HG03439 (cell line): Measurements from ENCODE around the gene PTPN5.

ENCODE experiments used
- ATAC-seq: cut with Tn5 transposase; IDR thresholded peaks from one replicate; pipeline ENCODE4 v1.9.1; 2021; ENCODE audit warnings: mild to moderate bottlenecking, moderate library complexity; ENCODE audit not compliant: unreplicated experiment

Gene PTPN5

GRCh38 chr11:18773681-18774080, 17.9 kb downstream of the PTPN5 start:
- ATAC-seq = no peak

DNA sequence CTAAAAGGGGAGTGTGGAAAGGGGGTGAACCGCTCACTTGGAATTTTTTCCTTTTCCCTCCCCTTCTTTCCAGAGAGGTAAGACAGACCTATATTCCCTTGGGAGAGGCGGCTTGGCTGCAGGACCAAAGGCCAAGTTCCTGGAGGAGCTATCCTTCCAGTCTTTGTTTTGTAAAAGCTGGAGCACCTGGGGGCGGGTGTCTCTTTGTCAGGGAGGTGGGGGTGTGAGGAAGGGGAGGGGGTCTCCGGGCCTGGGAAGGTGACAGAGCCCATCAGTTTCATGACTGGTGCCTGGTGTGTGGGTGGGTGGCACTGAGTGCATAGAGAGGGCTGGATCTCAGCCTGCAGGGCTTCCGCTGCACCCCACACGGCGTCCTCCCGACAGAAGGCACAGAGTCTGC, 18.5 kb downstream of the PTPN5 start:
- no peak for ATAC-seq

DNA sequence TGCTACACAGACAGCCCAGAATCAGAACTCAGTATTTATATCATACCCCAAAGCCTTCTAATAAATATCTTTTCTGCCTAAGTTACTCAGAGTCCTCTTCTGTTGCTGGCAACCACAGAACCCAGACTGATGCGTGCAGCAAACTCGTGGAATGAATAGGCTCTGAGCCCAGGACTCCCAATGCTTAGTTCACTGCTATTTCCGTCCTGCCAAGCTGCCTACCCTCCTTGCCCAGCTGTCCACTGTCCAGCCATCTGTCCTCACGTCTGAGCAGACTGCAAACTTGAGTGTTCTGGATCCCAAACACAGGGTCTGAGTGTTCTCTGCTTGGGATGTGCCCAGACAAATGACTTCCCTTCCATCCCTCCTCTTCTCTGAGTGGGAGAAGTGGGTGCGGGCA, 19.4 kb downstream of the PTPN5 start:
- ATAC-seq = no peak

DNA sequence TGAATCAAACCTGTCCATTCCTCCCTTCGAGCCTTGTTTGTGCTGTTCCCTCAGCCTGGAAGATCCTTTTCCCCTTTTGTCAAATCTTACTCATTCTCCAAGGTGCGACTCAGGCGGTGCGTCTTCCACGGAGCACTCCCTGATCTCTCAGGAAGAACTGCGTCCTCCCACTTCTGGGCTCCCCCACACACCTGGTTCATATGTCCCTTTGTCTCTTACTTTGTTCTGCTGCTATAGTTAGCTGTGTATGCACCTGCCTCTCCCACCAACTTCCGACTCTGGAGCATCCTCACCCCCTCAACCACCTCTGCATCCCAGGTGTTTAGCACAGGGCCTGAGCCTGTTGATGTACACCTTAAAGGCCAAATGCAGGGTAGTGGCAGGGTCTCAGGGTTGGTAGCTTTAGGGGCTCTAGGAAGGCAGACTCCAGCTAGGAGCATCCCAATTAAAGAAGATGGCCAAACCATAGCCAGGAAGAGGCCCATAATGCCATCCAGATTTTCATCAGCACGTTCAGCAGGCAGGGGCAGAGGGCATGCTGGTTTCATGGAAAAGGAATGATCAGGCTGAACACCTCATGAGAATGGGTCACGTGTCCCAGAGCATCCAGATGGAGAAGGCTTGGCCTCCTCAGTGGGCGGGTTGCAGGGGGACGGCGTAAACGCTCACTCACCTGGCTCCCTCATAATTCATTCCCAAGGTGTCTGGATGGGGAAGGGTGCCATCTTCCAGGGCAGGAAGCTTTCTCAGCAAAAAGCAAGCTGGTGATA, 20.1 kb downstream of the PTPN5 start:
- ATAC-seq = no peak

GRCh38 chr11:18770479-18771125, 21.0 kb downstream of the PTPN5 start:
- ATAC-seq = no peak

GRCh38 chr11:18769802-18770456, 21.7 kb downstream of the PTPN5 start:
- ATAC-seq = peak; percentile 68

DNA sequence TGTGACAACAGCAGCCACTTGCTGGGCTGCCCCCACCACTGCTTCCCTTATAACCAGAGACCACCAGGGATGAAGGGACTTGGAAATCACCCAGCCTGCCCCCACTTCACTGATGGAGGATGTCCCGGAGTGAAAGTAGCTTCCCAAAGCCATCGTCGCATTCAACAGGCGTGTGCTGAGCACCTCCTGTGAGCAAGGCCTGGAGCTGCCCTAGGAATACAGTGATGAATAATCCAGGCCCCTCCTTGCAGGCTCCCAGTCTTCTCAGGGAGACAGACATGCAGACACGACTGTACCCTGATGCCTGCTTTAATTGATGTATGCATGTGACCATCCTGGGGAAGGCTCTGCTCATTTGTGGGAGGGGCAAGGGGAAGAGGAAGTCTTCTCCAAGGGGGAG, 22.6 kb downstream of the PTPN5 start:
- ATAC-seq = no peak

DNA sequence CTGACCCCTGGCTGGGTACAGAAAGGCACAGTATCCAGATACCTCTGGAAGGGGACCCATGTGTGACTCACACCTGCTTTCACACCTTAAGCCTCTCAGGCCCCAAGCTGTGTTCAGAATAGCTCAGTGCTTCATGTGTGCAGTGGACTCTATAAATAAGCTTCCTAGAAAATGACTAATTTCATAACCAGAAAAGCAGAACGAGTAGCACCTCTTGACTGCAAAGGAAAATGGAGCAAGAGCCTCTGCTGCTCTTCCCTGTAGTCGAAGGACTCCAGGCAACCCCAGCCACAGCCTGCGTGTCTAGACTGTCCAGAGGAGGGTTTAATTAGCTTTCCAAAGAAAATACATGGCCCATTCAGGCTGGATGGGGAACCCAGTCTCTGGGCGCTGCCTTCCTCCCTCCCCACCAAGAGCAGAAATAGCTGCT, 23.1 kb downstream of the PTPN5 start:
- ATAC-seq = peak; percentile 88

- no peak for ATAC-seq
Measured at GRCh38 chr11:18766015-18766414, 25.6 kb downstream of the PTPN5 start.

DNA sequence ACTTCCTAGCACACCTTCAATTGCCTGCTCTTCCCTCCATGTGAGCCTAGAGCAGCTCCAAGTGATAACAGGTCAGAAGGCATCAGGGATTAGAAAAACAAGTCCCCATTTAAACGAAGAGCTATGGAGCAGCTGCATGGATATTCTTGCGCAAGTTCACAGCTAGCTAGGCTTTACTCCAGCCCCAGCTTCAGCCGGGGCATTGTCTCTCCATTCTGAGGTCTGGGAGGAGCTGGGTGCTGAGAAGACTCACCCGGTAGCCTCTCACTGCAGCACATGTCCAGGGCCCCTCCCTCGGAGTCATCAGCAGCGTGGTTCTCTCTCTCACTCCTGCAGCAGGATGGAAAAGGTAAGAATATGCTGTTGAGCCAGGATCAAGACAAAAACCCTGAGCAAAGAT, 26.0 kb downstream of the PTPN5 start:
- no peak for ATAC-seq

- no peak for ATAC-seq
Measured at GRCh38 chr11:18761741-18762140, 29.9 kb downstream of the PTPN5 start.

- ATAC-seq = no peak
Measured at GRCh38 chr11:18761144-18761543, 30.5 kb downstream of the PTPN5 start.

DNA sequence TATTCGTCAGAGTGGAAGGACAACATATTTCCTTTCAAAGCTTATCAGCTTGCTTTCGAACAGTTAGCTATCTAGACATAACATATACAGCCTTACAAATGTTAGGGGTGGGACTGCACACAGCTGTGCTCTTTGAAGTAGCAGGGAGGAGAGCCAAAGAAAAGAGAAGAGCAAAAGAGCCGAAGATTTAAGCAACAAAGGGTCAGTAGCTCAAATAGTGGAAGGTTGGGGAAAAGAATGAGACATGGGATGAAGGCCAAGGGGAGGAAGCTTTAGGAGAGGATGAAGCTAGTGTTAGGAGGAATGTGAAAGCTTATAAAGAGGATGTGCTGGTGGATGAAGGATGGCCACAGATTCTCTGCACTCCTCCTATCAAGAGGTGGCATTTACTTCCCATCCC, 33.8 kb downstream of the PTPN5 start:
- no peak for ATAC-seq

GRCh38 chr11:18756889-18757288, 34.7 kb downstream of the PTPN5 start:
- no peak for ATAC-seq

DNA sequence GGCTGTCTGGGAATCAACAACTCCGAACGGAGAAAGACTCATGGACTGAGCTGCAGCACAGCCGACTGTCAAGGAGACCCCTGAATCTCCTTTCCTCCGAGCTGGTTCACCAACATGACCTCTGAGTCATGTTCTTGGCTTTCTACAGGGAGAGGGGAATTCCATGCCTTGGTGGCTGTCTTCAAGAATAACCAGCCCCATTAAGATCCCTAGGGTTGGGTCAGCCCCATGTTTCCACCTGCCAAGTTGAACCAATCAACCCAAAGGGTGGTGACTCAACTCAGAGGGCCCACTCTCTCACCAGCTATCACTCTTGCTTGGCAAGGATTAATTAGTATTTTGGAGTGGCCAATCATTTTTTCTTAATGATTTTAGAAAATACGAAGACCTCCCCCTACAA, 37.3 kb downstream of the PTPN5 start:
- ATAC-seq = no peak

GRCh38 chr11:18752502-18752901, 39.1 kb downstream of the PTPN5 start:
- ATAC-seq = no peak

DNA sequence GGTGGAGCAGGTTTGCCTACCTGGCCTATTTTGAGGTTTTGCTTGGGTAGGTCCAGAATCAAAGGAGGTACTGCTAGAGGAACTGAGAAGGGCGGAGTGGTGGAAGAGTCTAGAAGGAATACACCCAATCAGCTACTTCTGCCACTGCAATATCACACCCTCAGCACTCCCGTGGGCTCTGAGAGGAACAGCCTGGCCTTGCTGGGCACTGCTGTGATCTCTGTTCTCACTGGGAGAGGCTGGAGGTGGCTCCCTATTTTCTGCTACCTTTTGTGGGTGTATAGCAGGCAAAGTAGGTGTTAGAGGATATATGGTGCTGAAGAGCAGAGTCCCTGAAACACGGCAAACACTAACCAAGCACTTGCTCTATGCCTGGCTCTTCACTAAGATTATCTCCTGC, 40.7 kb downstream of the PTPN5 start:
- ATAC-seq = no peak

GRCh38 chr11:18749681-18750319, 41.8 kb downstream of the PTPN5 start:
- no peak for ATAC-seq

- ATAC-seq = no peak
Measured at GRCh38 chr11:18748766-18749365, 42.7 kb downstream of the PTPN5 start.

- no peak for ATAC-seq
Measured at GRCh38 chr11:18745251-18745650, 46.3 kb downstream of the PTPN5 start.

DNA sequence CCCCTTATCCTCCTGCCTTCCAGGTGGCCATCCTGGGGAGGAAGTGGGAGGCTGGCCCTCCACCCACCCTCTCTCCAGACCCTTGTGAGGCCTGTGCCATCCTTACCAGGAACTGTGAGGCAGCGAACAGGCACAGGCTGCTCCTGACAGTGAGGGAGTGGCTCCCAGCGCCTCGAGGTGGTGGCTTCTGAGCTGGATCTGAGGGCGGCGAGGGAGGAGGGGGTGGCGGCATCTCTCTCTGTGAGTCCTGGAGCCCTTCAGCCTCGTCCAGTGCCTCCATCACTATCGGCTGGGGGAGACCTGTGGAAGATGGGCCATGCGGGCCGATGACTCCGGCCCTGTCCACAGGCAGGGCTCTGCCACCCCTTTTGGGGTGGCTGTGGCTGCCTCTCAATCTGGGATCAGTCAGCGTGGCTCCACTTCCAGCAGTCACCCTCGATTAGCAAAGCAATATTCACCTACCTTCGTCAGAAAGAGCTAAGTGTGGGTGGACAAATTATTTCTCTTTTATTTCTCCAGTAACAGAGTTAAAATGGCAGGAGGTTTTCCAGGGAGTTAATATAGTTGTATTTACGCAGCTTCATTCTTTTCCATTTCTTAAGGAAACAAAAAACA, 47.6 kb downstream of the PTPN5 start:
- no peak for ATAC-seq
